Liver (tissue), 9 donors: ENCODE measurements around the gene BSPRY. TPM values are rescaled to one million over a fixed set of nuclear protein-coding genes. Genes with fewer than 3 reads are reported as not detected.

Experiments
- DNase-seq: peaks from one replicate; pipeline ENCODE4 v3.0.0-alpha.2; 2017; ENCODE audit warnings: low spot score
- H3K27ac ChIP-seq, 2 donors: one replicate each; pipeline ENCODE4 v1.7.0; 2013; ENCODE audit warnings: inconsistent platforms in 2 of 2, low read length in 2 of 2, control low read depth in 1 of 2, low read depth in 1 of 2, mild to moderate bottlenecking in 1 of 2
- H3K27me3 ChIP-seq, 4 donors: one replicate each; pipeline versions ENCODE4 v1.6.1 to v1.7.0; 2013; ENCODE audit warnings: low read length in 3 of 4, inconsistent platforms in 1 of 4, mild to moderate bottlenecking in 1 of 4, moderate library complexity in 1 of 4; ENCODE audit not compliant: control insufficient read depth in 4 of 4, insufficient read depth in 4 of 4
- H3K36me3 ChIP-seq, 4 donors: one replicate each; pipeline versions ENCODE4 v1.6.1 to v1.7.0; 2013; ENCODE audit warnings: low read length in 3 of 4, mild to moderate bottlenecking in 3 of 4, low read depth in 1 of 4, moderate library complexity in 1 of 4; ENCODE audit not compliant: control insufficient read depth in 4 of 4, insufficient read depth in 3 of 4
- H3K4me1 ChIP-seq, 4 donors: one replicate each; pipeline versions ENCODE4 v1.6.1 to v1.7.0; 2013; ENCODE audit warnings: low read length in 3 of 4, mild to moderate bottlenecking in 3 of 4, moderate library complexity in 1 of 4; ENCODE audit not compliant: control insufficient read depth in 4 of 4, insufficient read depth in 4 of 4
- H3K4me3 ChIP-seq, 3 donors: one replicate each; pipeline versions ENCODE4 v1.6.1 to v1.7.0; 2013; ENCODE audit warnings: low read length in 3 of 3, control low read depth in 1 of 3, low read depth in 1 of 3, mild to moderate bottlenecking in 1 of 3
- H3K9ac ChIP-seq, 2 donors: one replicate each; pipeline ENCODE4 v1.7.0; 2013; ENCODE audit warnings: low read length in 2 of 2, mild to moderate bottlenecking in 2 of 2, moderate library complexity in 2 of 2, control low read depth in 1 of 2, low read depth in 1 of 2
- H3K9me3 ChIP-seq, 4 donors: one replicate each; pipeline versions ENCODE4 v1.6.1 to v1.7.0; 2013; ENCODE audit warnings: low read length in 3 of 4; ENCODE audit not compliant: control insufficient read depth in 4 of 4
- EGR1 ChIP-seq, 2 donors: IDR thresholded peaks; 2 replicates each; pipeline ENCODE4 v1.6.1; 2016 to 2018; ENCODE audit warnings: antibody characterized with exemption in 2 of 2, low read depth in 2 of 2
- FOXA1 ChIP-seq: IDR thresholded peaks from 2 replicates; pipeline ENCODE4 v1.6.1; 2016; ENCODE audit warnings: antibody characterized with exemption
- FOXA2 ChIP-seq: IDR thresholded peaks from 2 replicates; pipeline ENCODE4 v1.6.1; 2016; ENCODE audit warnings: antibody characterized with exemption
- HNF4A ChIP-seq, 2 donors: conservative IDR thresholded peaks; 2 replicates each; pipeline ENCODE4 v1.6.1; 2016; ENCODE audit warnings: antibody characterized with exemption in 2 of 2, mild to moderate bottlenecking in 2 of 2
- HNF4G ChIP-seq: IDR thresholded peaks from 2 replicates; pipeline ENCODE4 v1.6.1; 2016; ENCODE audit warnings: antibody characterized with exemption
- JUND ChIP-seq, 2 donors: IDR thresholded peaks; 2 replicates each; pipeline ENCODE4 v1.6.1; 2016; ENCODE audit warnings: antibody characterized with exemption in 2 of 2
- RAD21 ChIP-seq, 2 donors: IDR thresholded peaks; 2 replicates each; pipeline ENCODE4 v1.6.1; 2016; ENCODE audit warnings: antibody characterized with exemption in 2 of 2, mild to moderate bottlenecking in 2 of 2
- RXRA ChIP-seq, 2 donors: IDR thresholded peaks; 2 replicates each; pipeline ENCODE4 v1.6.1; 2017 to 2018; ENCODE audit warnings: antibody characterized with exemption in 2 of 2, mild to moderate bottlenecking in 1 of 2
- SP1 ChIP-seq: IDR thresholded peaks from 2 replicates; pipeline ENCODE4 v1.6.1; 2018; ENCODE audit warnings: antibody characterized with exemption, mild to moderate bottlenecking
- TAF1 ChIP-seq: conservative IDR thresholded peaks from 2 replicates; pipeline ENCODE4 v1.6.1; 2016; ENCODE audit warnings: antibody characterized with exemption, mild to moderate bottlenecking
- YY1 ChIP-seq: IDR thresholded peaks from 2 replicates; pipeline ENCODE4 v1.6.1; 2016; ENCODE audit warnings: antibody characterized with exemption, mild to moderate bottlenecking
- WGBS: extraction: QIAGEN DNeasy Blood & Tissue Kit; methylation state at CpG from one replicate; pipeline ENCODE4 v1.1.7; 2013; 5-methylcytosine and 5-hydroxymethylcytosine counted together
- polyA plus RNA-seq, 2 donors: library from polyadenylated mRNA; stranded (reverse) in 1 of 2; unstranded in 1 of 2; fragments of 200-250 nt in 1 of 2; fragments of >200 nt in 1 of 2; fragmentation: Nextera tagmentation in 1 of 2; extraction: Ambion mirVana in 1 of 2; gene quantifications; one replicate each; pipeline versions ENCODE4 v1.2.1 to v1.2.3, GENCODE V29; 2013 to 2015
- total RNA-seq, 2 donors: library from RNA; depleted of rRNA; stranded (reverse); fragments of >200 nt; gene quantifications; one replicate each; pipeline ENCODE4 v1.2.3, GENCODE V29; 2014
- TF ChIP-seq, protein P1 (sequence below): IDR thresholded peaks from 2 replicates; pipeline ENCODE4 v1.6.1; 2016; ENCODE audit warnings: antibody characterized with exemption
- TF ChIP-seq, protein P2 (sequence below): IDR thresholded peaks from 2 replicates; pipeline ENCODE4 v1.6.1; 2016; ENCODE audit warnings: antibody characterized with exemption
- TF ChIP-seq, protein P3 (sequence below): fragments of 150-350 bp; IDR thresholded peaks from 2 replicates; pipeline ENCODE4 v1.5.1; 2017; ENCODE audit warnings: improper control_type of control experiment, low read depth, low read length; ENCODE audit not compliant: missing input control
- TF ChIP-seq, protein P4 (sequence below): IDR thresholded peaks from 2 replicates; pipeline ENCODE4 v1.6.1; 2016; ENCODE audit warnings: antibody characterized with exemption
- donor health status: healthy.
- donor health status: healthy.
- donor health status: healthy.
- donor health status: healthy.
- donor health status: healthy.

Gene BSPRY
- total and polyA plus RNA-seq, 4 donors = 0.31 to 2.3 (median 0.65) TPM

DNA sequence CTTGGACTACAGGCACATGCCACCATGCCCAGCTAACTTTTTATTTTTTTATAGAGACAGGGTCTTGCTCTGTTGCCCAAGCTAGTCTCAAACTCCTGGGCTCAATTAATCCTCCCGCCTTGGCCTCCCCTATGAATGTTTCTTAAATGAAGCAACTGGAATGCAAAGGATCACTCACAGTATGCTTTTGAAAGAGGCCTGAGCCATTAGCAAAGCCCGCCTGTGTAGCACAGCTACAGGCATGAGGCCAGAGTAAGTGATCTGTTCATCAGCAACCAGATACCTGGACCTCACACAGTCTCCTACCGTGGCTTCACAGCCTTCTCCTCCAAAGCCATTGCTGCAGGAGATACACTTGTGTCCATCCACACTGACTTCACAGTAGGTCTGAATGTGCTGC, 29.3 kb upstream of the BSPRY start:
- WGBS = 96% methylated on average over 3 of the region's 3 CpGs
- H3K27me3 ChIP-seq = no peaks in the 10 kb centered on the region

DNA sequence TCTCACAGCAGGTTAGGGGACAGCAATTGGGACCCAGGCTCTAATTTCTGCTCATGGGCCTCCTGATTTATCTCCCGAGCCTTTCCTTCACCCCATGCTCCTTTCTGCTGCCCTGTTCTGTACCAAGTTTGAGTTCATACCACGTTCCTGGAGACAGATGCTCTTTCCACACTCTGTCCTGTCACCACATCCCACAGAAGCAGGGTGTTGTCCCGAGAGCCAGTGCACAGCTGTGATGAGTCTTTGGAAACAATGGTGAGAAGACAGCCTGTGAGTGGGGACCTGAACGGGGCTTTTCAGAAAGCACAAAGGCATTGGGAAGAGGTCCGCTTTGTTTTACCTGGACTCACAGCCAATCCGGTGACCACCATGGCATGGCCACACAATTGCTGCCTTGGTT, 26.7 kb upstream of the BSPRY start:
- no peak overlapping the region for H3K4me3 ChIP-seq
- no peak for DNase-seq
- H3K27me3 ChIP-seq = no peaks in the 10 kb centered on the region
- H3K27ac ChIP-seq = no peak overlapping the region
- no peaks in the 10 kb centered on the region for H3K4me1 ChIP-seq
- no peaks in the 10 kb centered on the region for H3K9me3 ChIP-seq
- 89% methylated on average over 6 of the region's 6 CpGs for WGBS
- H3K36me3 ChIP-seq = peaks cover 0 to 5% (median 2%) of the 10 kb centered on the region in 4 donors
- H3K9ac ChIP-seq = no peak overlapping the region
- TF ChIP-seq HNF4A (conservative IDR thresholded peaks at IDR 0.05) (no peak), EGR1 (IDR thresholded peaks at IDR 0.05; ENCODE audit: low read depth in 2 of 2) (no peak), SP1 (no peak), JUND (IDR thresholded peaks at IDR 0.05) (no peak), TAF1 (no peak), FOXA2 (no peak), RAD21 (IDR thresholded peaks at IDR 0.05) (no peak), RXRA (IDR thresholded peaks at IDR 0.05) (no peak), FOXA1 (no peak), YY1 (no peak), HNF4G (no peak)
- TF ChIP-seq, protein P1, sequence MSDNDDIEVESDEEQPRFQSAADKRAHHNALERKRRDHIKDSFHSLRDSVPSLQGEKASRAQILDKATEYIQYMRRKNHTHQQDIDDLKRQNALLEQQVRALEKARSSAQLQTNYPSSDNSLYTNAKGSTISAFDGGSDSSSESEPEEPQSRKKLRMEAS = no peak
- TF ChIP-seq, protein P2, sequence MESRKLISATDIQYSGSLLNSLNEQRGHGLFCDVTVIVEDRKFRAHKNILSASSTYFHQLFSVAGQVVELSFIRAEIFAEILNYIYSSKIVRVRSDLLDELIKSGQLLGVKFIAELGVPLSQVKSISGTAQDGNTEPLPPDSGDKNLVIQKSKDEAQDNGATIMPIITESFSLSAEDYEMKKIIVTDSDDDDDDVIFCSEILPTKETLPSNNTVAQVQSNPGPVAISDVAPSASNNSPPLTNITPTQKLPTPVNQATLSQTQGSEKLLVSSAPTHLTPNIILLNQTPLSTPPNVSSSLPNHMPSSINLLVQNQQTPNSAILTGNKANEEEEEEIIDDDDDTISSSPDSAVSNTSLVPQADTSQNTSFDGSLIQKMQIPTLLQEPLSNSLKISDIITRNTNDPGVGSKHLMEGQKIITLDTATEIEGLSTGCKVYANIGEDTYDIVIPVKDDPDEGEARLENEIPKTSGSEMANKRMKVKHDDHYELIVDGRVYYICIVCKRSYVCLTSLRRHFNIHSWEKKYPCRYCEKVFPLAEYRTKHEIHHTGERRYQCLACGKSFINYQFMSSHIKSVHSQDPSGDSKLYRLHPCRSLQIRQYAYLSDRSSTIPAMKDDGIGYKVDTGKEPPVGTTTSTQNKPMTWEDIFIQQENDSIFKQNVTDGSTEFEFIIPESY = no peak
- TF ChIP-seq, protein P3, sequence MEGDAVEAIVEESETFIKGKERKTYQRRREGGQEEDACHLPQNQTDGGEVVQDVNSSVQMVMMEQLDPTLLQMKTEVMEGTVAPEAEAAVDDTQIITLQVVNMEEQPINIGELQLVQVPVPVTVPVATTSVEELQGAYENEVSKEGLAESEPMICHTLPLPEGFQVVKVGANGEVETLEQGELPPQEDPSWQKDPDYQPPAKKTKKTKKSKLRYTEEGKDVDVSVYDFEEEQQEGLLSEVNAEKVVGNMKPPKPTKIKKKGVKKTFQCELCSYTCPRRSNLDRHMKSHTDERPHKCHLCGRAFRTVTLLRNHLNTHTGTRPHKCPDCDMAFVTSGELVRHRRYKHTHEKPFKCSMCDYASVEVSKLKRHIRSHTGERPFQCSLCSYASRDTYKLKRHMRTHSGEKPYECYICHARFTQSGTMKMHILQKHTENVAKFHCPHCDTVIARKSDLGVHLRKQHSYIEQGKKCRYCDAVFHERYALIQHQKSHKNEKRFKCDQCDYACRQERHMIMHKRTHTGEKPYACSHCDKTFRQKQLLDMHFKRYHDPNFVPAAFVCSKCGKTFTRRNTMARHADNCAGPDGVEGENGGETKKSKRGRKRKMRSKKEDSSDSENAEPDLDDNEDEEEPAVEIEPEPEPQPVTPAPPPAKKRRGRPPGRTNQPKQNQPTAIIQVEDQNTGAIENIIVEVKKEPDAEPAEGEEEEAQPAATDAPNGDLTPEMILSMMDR = no peak
- TF ChIP-seq, protein P4, sequence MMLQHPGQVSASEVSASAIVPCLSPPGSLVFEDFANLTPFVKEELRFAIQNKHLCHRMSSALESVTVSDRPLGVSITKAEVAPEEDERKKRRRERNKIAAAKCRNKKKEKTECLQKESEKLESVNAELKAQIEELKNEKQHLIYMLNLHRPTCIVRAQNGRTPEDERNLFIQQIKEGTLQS = no peak

More for the DNA sequence above, 29.3 kb upstream of the BSPRY start:
- Histone ChIP-seq H3K4me1 (no peaks in the 10 kb centered on the region), H3K36me3 (peaks cover 0 to 7% (median 2%) of the 10 kb centered on the region in 4 donors), H3K9me3 (no peaks in the 10 kb centered on the region), H3K4me3 (no peak overlapping the region), H3K9ac (no peak overlapping the region), H3K27ac (no peak overlapping the region)
- no peak for TF ChIP-seq SP1
- TF ChIP-seq, protein P3 = no peak
- TF ChIP-seq HNF4G = no peak
- TF ChIP-seq TAF1 = no peak
- TF ChIP-seq FOXA1 = no peak
- TF ChIP-seq YY1 = no peak
- TF ChIP-seq, protein P1 = no peak
- TF ChIP-seq HNF4A (conservative IDR thresholded peaks at IDR 0.05) = no peak
- TF ChIP-seq, protein P4 = no peak
- no peak for TF ChIP-seq RXRA (IDR thresholded peaks at IDR 0.05)
- TF ChIP-seq, protein P2 = no peak
- TF ChIP-seq RAD21 (IDR thresholded peaks at IDR 0.05) = no peak
- DNase-seq = no peak
